CD14-positive monocyte (primary cell): Measurements from ENCODE around the gene TPD52L1. TPM values are rescaled to one million over a fixed set of nuclear protein-coding genes. Genes with fewer than 3 reads are reported as not detected.

Experiments
- DNase-seq, 3 donors: peaks; one replicate each; pipeline ENCODE4 v3.0.0-alpha.2; 2011 to 2022
- H2AFZ ChIP-seq: 2 replicates; pipeline ENCODE4 v1.6.0; 2012; ENCODE audit warnings: mild to moderate bottlenecking, low read depth, low read length, inconsistent platforms; ENCODE audit not compliant: insufficient read depth, poor library complexity, severe bottlenecking
- H3K27ac ChIP-seq, 2 donors: 1 replicate in 1 of 2; 2 replicates in 1 of 2; pipeline ENCODE4 v1.5.1; 2012 to 2013; ENCODE audit warnings: low read length in 2 of 2, control low read depth in 1 of 2, inconsistent platforms in 1 of 2, low read depth in 1 of 2, mild to moderate bottlenecking in 1 of 2
- H3K27me3 ChIP-seq, 2 donors: one replicate each; pipeline versions ENCODE4 v1.6.0 to v1.6.1; 2011 to 2013; ENCODE audit warnings: low read length in 2 of 2; ENCODE audit not compliant: control insufficient read depth in 2 of 2, insufficient read depth in 2 of 2
- H3K36me3 ChIP-seq, 2 donors: replicated peaks in 1 of 2; 1 replicate in 1 of 2; 2 replicates in 1 of 2; pipeline versions ENCODE4 v1.5.1 to v1.6.1; 2012 to 2013; ENCODE audit warnings: low read length in 2 of 2, control low read depth in 1 of 2, inconsistent platforms in 1 of 2, mild to moderate bottlenecking in 1 of 2; ENCODE audit not compliant: insufficient read depth in 2 of 2, control insufficient read depth in 1 of 2
- H3K4me1 ChIP-seq, 2 donors: 1 replicate in 1 of 2; 2 replicates in 1 of 2; pipeline versions ENCODE4 v1.5.1 to v1.6.1; 2012 to 2013; ENCODE audit warnings: low read length in 2 of 2, control low read depth in 1 of 2, inconsistent platforms in 1 of 2, mild to moderate bottlenecking in 1 of 2, moderate library complexity in 1 of 2; ENCODE audit not compliant: insufficient read depth in 2 of 2, control insufficient read depth in 1 of 2
- H3K4me2 ChIP-seq: replicated peaks from 2 replicates; pipeline ENCODE3; 2012; ENCODE audit warnings: low read length, moderate library complexity, mild to moderate bottlenecking; ENCODE audit not compliant: poor library complexity, severe bottlenecking; ENCODE audit errors: extremely low read depth
- H3K4me3 ChIP-seq, 3 experiments: fragments of 200-600 bp in 1 of 3; sonication (generic) in 1 of 3; replicated peaks in 1 of 3; 1 replicate in 2 of 3; 2 replicates in 1 of 3; pipeline ENCODE4 v1.5.1; 2011 to 2013; ENCODE audit warnings: low read length in 3 of 3, mild to moderate bottlenecking in 3 of 3, control low read depth in 2 of 3, low read depth in 2 of 3, inconsistent platforms in 1 of 3, moderate library complexity in 1 of 3
- H3K79me2 ChIP-seq: 2 replicates; pipeline ENCODE4 v1.6.0; 2012; ENCODE audit warnings: mild to moderate bottlenecking, control low read depth, inconsistent platforms, low read length, moderate library complexity; ENCODE audit not compliant: insufficient read depth
- H3K9ac ChIP-seq: 2 replicates; pipeline ENCODE4 v1.6.0; 2017; ENCODE audit warnings: low read length, mild to moderate bottlenecking; ENCODE audit not compliant: insufficient read depth, poor library complexity, severe bottlenecking
- H3K9me3 ChIP-seq, 2 donors: replicated peaks in 1 of 2; 1 replicate in 1 of 2; 2 replicates in 1 of 2; pipeline versions ENCODE4 v1.5.1 to v1.6.1; 2012 to 2013; ENCODE audit warnings: low read length in 2 of 2, control low read depth in 1 of 2; ENCODE audit not compliant: control insufficient read depth in 1 of 2, insufficient read depth in 1 of 2
- H4K20me1 ChIP-seq: 2 replicates; pipeline ENCODE4 v1.6.0; 2012; ENCODE audit warnings: mild to moderate bottlenecking, low read length, control low read depth, moderate library complexity; ENCODE audit not compliant: insufficient read depth
- H3K27ac Mint-ChIP-seq, 7 donors: one replicate each; pipeline ENCODE4 v1.8.0; 2020; ENCODE audit warnings: mild to moderate bottlenecking in 7 of 7, mixed read lengths in 7 of 7, moderate library complexity in 6 of 7, inconsistent platforms in 2 of 7
- H3K27me3 Mint-ChIP-seq, 3 donors: one replicate each; pipeline ENCODE4 v1.8.0; 2021 to 2022; ENCODE audit warnings: low read depth in 3 of 3, mild to moderate bottlenecking in 3 of 3, mixed read lengths in 3 of 3, moderate library complexity in 3 of 3, inconsistent platforms in 1 of 3
- H3K36me3 Mint-ChIP-seq, 2 donors: one replicate each; pipeline ENCODE4 v1.8.0; 2020; ENCODE audit warnings: mixed read lengths in 2 of 2, inconsistent platforms in 1 of 2, mild to moderate bottlenecking in 1 of 2
- H3K4me1 Mint-ChIP-seq: one replicate; pipeline ENCODE4 v1.8.0; 2020; ENCODE audit warnings: mild to moderate bottlenecking, mixed read lengths
- H3K4me3 Mint-ChIP-seq, 2 donors: one replicate each; pipeline ENCODE4 v1.8.0; 2020; ENCODE audit warnings: mild to moderate bottlenecking in 2 of 2, mixed read lengths in 2 of 2, moderate library complexity in 1 of 2
- H3K9me3 Mint-ChIP-seq, 7 donors: one replicate each; pipeline ENCODE4 v1.8.0; 2020 to 2022; ENCODE audit warnings: mixed read lengths in 7 of 7, mild to moderate bottlenecking in 6 of 7, moderate library complexity in 6 of 7, inconsistent platforms in 2 of 7
- CTCF ChIP-seq: fragments of 200-600 bp; IDR thresholded peaks from one replicate; pipeline ENCODE4 v1.8.0; 2022; ENCODE audit warnings: antibody characterized with exemption, mild to moderate bottlenecking
- WGBS: methylation state at CpG from one replicate; pipeline ENCODE4 v1.1.5; 2013; ENCODE audit warnings: missing lambda C conversion rate; ENCODE audit not compliant: insufficient coverage; 5-methylcytosine and 5-hydroxymethylcytosine counted together
- intact Hi-C, 2 donors: fragments of 100-400 bp; cut with micrococcal nuclease; formaldehyde crosslinking; loops; one replicate each; pipeline versions ENCODE4 v1.15.0 to v1.15.1; 2023
- polyA plus RNA-seq, 3 donors: library from polyadenylated mRNA; depleted of rRNA in 1 of 3; unstranded in 2 of 3; stranded (reverse) in 1 of 3; fragments of 300-500 nt in 2 of 3; fragments of >200 nt in 1 of 3; fragmentation: Illumina TruSeq in 2 of 3; gene quantifications; 1 replicate in 2 of 3; 2 replicates in 1 of 3; pipeline ENCODE4 v1.2.3, GENCODE V29; 2012 to 2021

Gene TPD52L1
- polyA plus RNA-seq, 3 donors, result not detected

GRCh38 chr6:125189494-125189893 lies 35.9 kb downstream of the TPD52L1 start:
- H3K4me2 ChIP-seq, result no peak overlapping the region
- no peaks in the 10 kb centered on the region for H3K9me3 Mint-ChIP-seq
- no peaks in the 10 kb centered on the region for H3K36me3 ChIP-seq
- H3K27me3 Mint-ChIP-seq, result no peaks in the 10 kb centered on the region
- no peak overlapping the region for H2AFZ ChIP-seq
- H3K4me1 ChIP-seq, result no peaks in the 10 kb centered on the region
- no peak for TF ChIP-seq CTCF
- DNase-seq, result no peak
- H3K4me3 ChIP-seq, result no peak overlapping the region
- H3K27ac Mint-ChIP-seq, result no peak overlapping the region
- no peaks in the 10 kb centered on the region for H4K20me1 ChIP-seq
- H3K27ac ChIP-seq, result no peak overlapping the region
- intact Hi-C loops, result no loop called here
- H3K36me3 Mint-ChIP-seq, result no peaks in the 10 kb centered on the region
- H3K4me1 Mint-ChIP-seq, result peaks cover under 1% of the 10 kb centered on the region
- H3K4me3 Mint-ChIP-seq, result no peak overlapping the region
- H3K9me3 ChIP-seq, result no peaks in the 10 kb centered on the region
- no CpG with 5 or more reads among the region's 1 CpG for WGBS
- no peak overlapping the region for H3K9ac ChIP-seq
- H3K27me3 ChIP-seq, result no peaks in the 10 kb centered on the region
- no peaks in the 10 kb centered on the region for H3K79me2 ChIP-seq

- TF ChIP-seq CTCF, result no peak
- no peaks in the 10 kb centered on the region for H4K20me1 ChIP-seq
- H3K27me3 ChIP-seq, result no peaks in the 10 kb centered on the region
- 100% methylated on average over 1 of the region's 4 CpGs for whole genome bisulfite sequencing
- no peak overlapping the region for H3K9ac ChIP-seq
- Mint-ChIP-seq H3K27me3 (no peaks in the 10 kb centered on the region), H3K9me3 (no peaks in the 10 kb centered on the region), H3K36me3 (no peaks in the 10 kb centered on the region), H3K4me3 (no peak overlapping the region), H3K4me1 (peaks cover 12% of the 10 kb centered on the region), H3K27ac (no peak overlapping the region)
- no peaks in the 10 kb centered on the region for H3K36me3 ChIP-seq
- no peak overlapping the region for H2AFZ ChIP-seq
- H3K4me2 ChIP-seq, result no peak overlapping the region
- DNase-seq, result no peak
- H3K79me2 ChIP-seq, result no peaks in the 10 kb centered on the region
- H3K4me3 ChIP-seq, result no peak overlapping the region
- no peak overlapping the region for H3K27ac ChIP-seq
- H3K9me3 ChIP-seq, result no peaks in the 10 kb centered on the region
- H3K4me1 ChIP-seq, result peaks cover 11% of the 10 kb centered on the region in 2 donors
- intact Hi-C loops, result no loop called here
Measured at GRCh38 chr6:125190667-125191066, 37.1 kb downstream of the TPD52L1 start.
